Measurements from ENCODE around the gene TTC36.

DNA sequence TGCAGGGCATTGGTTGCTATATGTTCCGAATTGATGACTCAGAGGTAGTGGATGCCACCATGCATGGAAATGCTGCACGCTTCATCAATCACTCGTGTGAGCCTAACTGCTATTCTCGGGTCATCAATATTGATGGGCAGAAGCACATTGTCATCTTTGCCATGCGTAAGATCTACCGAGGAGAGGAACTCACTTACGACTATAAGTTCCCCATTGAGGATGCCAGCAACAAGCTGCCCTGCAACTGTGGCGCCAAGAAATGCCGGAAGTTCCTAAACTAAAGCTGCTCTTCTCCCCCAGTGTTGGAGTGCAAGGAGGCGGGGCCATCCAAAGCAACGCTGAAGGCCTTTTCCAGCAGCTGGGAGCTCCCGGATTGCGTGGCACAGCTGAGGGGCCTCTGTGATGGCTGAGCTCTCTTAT is 5.4 kb upstream of the TTC36 start:
- TF ChIP-seq POLR2A (IDR thresholded peaks at IDR 0.05) (no peak), POLR2AphosphoS5 (IDR thresholded peaks at IDR 0.05) (no peak), EP300 (IDR thresholded peaks at IDR 0.05) (no peak), CTCF (IDR thresholded peaks at IDR 0.05) (no peak)

Measured in stomach (tissue), 4 donors.